Hematopoietic multipotent progenitor cell treated with erythropoietin and hydrocortisone succinate and interleukin-3 and kit ligand, for 4 days (in vitro differentiated cells): ENCODE measurements around the gene LYST.

ENCODE experiments used
- DNase-seq: peaks from one replicate; pipeline ENCODE4 v3.0.0-alpha.2; 2015

LYST gene

DNA sequence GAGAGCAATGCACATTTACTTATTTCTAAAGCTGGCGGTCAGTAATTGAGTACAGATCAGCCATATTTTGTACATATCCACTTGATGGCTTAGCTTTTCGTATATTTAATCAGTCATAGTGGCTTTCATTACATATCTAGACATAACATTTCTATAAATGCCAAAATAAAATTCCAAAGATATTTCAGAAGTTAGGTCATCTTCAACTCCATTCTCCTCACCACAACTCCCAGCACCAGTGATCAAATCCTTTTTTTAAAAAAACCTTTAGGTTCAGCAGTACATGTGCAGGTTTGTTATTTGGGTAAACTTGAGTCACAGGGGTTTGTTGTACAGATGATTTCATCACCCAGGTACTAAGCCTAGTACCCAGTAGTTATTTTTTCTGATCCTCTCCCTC is 163.2 kb downstream of the LYST start:
- DNase-seq = no peak

DNA sequence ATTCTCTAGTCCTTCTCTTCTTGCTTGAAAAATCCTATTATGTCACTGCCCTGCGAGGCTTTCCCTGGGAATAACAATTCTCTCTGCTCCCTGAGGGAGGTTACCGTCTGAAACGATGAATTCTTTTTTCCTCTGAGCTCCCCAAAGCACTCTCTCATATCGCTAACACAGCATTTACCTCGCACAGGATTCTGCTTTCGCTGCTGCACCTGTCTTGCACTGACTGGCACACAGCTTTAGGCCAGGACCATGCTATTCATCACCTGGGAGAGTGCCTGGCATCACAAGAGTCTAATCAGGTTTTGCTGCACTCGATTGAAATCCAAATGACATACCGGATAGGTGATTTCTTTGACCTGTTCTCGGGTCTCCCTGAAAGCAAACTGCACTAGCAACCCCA is 164.3 kb downstream of the LYST start:
- DNase-seq = no peak

DNA sequence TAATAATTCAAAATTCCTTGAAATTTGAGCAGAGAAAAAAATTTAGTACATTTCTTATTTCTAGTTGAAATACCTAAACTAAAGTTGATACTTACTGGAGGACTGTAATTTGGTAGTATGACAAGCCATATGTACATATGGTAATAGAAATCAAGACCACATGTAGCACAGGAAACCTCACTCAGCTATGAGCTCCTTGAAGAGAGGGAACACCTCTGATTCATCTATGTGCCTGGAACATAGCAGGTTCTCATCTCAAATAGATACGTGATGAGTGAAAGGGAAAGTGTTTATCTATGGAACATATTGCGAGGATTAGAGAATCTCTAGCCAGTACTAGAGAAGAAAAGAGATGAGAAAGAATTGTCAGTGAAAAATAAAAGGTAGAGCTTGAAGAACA is 169.2 kb downstream of the LYST start:
- no peak for DNase-seq

DNA sequence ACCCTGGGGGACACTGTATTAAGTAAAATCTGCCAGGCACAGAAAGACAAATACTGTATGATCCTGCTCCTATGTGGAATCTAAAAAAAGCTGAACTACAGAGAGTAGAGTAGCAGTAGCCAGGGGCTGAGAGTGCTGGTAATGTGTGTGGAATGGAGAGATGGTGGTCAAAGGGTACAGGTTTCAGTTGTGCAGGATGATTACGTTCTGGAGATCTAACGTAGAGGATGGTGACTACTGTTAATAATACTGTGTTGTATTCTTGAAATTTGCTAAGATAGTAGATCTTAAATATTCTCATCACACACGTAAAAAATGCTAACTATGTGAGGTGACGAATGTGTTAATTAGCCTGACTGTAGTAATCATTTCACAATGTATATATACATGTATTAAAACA is 177.3 kb downstream of the LYST start:
- DNase-seq = no peak

DNA sequence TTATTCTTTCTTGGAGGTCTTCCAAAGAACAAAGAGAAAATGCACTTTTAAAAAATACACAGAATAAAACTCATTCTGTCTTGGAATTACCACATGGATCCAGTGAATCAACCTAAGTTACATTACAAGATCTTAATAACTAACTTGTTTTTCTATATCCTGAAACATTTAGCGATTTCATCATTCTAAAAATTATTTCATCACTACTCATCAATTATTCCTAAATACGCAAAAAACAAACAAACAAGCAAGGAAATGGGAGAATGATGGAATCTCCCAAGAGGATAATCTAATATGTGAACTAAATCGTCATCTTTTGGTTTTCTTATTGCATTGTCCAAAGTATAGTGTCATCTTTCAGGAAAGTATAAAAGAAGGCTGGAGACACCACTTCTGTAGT is 178.6 kb downstream of the LYST start:
- no peak for DNase-seq

DNA sequence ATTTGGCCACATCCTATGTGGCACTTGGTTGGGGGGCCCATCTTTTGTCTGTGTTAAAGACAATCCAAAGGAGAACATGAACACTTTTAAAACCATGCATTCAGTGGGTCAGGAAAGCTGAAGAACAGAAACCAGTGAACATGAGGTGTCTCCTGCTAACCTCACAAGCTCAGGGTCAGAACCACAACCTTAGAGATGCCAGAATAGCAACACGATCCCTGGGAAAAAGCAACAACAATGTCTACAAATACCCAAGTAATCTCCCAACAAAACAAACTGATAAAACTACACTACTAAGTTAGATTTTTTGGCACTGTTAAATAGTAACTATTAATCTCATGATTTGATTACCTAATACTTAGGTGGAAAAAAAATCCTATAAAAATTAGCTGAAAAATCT is 183.1 kb downstream of the LYST start:
- DNase-seq = no peak

DNA sequence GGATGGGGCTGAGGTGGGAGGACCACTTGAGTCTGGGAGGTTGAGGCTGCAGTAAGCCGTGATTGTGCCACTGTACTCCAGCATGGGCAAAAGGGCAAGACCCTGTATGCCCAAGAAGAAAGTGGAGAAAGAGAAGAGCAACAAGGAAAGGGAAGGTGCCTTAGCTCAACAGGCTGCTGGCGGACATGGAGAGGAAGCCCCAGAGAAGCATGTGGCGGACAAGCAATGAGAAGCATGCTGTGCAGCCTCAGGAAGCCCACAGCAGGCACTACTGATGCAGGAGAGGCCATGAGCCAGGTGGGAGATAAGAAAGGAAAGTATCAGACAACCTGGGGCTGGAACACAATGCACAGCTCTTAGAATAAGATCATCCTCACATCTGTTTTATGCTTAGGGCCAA is 184.5 kb downstream of the LYST start:
- DNase-seq = no peak

DNA sequence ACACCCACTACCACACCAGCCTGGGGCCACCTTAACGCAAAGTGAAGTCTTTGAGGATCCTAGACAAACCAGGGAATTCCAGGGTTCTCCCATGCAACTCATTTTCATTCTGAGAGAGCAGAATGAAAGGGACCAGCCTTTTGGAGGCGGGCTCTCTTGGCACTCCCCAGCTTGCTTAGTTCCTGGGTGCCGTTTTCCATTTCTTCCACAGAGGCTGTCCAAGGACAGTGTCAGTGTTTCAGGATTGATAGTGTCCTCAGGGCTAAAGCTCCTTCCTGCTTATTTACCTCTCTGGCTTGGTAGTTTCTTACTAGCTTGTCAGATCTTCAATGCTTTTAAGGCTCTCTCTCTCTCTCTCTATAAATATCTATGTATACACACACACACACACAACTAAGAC is 187.1 kb downstream of the LYST start:
- no peak for DNase-seq

DNA sequence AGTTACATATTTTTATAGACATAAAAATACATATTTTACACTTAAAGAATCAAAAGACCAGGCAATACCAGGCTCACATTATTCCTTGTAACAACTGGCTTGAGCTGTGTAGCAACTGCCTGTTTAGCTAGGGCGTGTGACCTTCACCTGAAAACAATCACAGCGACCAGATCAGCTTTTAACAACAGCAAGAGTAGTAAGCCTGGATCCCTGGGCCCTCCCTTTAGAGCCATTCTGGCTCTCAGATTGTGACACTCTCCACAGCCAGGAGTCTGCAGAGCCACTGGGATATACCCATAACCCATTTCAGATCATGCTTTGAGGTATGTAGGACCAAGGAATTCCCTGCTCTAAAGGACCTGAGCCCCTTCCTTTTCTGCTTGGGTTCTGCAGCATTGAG is 187.7 kb downstream of the LYST start:
- DNase-seq = no peak

DNA sequence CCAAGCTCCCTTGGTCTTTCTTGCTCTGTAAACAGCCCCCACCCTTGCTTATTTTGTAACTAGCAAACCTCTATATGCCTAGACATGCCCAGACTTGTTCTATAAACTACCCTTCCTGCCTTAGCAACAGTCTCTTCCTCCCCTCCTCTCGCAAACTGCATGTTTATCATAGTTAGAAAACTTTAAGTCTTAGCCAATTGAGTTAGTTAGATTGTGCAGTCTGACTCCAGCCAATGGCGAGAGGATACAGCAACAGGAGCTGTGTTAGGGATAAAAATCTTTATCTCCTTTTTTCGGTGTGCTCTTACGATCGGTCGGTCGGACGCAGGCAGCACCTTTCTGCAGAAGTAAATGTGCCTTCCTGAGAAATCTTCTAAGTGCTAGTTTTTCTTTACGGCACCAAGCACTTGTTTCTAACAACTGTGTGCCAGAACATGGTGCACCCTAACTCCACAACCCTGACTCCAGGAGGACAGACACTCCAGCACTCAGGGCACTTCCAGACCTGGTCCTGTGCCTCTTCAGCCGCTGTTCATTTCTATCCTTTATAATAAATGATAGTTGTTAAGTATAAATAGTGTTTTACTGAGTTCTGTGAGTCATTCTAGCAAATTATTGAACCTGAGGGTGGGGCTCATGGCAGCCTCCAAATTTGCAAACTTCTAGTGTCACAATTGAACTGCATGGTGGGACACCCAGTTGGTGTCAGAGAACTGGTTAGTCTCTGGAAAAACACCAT is 191.4 kb downstream of the LYST start:
- DNase-seq = no peak

DNA sequence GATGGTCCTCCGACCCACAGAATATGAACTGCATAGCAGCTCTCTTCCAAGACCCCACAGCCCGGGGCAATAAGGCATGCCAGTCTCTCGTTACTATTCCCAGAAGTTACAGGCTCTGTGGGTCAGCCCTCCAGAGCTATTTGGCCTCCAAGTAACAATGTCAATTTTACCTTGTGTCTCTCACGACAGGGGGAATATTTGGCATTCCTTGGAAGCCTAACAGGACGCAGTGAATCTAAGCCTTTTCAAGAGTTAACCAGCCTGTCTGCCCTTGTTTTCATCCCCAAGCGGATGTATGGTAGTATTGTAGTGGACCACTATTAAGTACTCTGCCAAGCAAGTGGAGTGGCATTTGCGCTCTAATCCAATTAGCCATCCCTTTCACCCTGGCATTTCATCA is 192.7 kb downstream of the LYST start:
- no peak for DNase-seq

DNA sequence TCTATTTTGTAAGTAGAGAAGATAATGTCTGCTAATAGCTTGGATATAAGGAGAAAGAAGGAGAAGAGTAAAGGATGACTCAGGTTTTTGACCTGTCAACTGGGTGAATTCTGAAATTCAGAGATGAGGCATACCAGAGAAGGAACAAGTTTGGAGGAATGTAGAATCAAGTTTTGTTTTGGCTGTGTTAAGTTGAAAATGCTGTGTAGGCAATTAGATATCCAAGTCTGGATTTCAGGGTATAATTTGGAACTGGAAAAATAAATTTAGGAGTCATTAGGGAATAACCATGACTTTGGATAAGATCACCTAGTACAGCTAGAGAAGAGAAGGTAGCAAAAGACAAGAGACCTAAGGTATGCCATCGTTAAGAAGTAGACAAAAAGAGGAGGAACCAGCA is 194.7 kb downstream of the LYST start:
- no peak for DNase-seq

DNA sequence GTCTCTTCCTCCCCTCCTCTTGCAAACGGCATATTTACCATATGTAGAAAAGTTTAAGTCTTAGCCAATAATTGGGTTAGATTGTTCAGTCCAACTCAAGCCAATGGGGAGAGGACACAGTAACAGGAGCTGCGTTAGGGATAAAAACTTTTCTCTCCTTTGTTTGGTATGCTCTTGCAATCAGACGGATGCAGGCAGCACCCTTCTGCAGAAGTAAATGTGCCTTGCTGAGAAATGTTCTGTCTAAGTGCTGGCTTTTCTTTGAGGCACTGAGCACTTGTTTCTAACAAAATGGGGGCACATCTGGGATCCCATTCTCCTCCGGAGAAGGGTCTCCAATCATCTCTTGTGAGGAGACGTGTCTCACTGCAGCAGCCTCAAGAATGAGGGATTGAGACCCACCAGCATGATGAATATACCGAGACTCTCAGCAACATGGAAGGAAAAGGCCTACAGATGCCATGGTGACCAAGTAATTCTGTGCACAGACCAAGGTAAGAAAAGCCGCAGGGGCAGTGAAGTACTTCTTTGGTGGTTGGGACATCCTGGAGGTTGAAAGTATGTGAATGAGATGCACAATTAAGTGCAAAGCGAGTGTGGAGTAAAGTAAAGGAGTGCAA is 196.4 kb downstream of the LYST start:
- peak; percentile 28 for DNase-seq

DNA sequence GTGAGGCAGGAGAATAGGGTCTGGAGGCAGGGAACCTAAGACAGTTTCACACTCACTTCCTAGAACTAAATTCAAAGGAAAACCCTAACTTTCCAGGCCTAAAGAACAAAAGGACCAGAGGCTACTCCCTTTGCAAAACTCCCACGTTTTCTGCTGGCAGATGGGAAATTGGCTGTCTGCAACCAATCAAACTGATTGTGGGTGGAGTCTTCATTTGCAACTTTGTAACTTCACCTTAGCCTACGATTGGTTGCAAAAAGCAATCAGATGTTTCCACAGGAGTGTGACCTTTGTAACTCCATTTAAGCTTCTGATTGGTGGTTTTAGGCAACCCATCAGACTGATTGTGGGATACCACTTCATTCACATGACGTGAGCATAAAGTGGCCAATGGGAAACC is 197.4 kb downstream of the LYST start:
- DNase-seq = no peak

DNA sequence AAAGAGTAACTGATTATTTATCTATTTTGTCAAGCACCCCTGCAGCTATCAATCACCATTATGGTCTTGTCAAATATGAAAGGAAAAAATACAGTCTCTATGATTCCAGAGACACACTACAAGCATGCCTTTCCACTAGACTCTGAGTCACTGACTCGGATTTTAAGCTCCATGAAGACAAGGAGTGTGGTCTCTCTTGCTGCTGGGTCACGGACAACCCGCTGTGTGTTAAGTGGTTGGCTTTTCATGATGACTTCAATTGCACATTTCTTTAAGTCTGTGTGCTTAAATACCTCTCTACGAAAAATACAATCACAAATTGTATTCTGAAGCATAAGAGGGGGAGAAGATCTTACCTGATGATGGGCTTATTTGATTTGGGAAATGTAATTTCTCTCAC is 203.1 kb downstream of the LYST start:
- DNase-seq = no peak

DNA sequence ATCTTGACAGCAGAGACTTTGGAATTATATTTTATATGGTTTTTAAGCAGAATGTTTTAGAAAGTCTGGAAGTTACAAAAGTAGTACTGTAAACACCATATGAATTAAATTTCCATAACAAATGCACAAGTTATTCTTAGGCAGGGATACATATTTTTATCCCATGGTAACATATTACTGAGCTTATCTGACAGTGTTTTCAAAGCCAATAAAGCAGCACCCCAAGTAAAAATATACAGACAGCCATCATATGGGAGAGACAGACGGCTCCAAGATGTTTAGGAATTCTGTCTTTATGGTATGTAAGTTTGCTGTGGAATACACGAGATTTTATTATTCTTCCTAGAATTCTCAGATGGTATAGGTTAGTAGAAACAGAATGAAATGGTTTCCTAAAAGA is 205.1 kb downstream of the LYST start:
- no peak for DNase-seq

DNA sequence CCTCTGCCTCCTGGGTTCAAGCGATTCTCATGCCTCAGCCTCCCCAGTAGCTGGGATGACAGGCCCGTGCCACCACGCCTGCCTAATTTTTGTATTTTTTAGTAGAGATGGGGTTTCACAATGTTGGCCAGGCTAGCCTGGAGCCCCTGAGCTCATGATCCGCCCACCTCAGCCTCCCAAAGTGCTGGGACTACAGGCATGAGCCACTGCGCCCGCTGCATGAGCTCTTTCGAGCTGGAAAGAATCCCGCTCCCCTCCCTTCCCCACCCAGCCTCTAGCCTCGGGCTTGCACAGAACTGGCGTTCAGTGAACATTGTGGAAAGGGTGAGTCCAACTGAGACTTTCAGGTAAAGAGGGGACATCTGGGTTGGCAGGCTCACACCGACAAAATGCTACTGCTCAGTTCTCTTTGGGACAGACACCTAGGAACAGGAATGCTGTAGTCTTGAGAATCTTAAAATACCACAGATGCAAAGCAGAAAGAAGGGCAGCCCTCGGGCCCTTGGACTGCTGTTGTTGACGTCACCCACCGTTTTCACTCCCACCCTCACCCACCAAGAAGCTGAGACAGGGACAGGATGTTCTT is 207.4 kb downstream of the LYST start:
- no peak for DNase-seq

DNA sequence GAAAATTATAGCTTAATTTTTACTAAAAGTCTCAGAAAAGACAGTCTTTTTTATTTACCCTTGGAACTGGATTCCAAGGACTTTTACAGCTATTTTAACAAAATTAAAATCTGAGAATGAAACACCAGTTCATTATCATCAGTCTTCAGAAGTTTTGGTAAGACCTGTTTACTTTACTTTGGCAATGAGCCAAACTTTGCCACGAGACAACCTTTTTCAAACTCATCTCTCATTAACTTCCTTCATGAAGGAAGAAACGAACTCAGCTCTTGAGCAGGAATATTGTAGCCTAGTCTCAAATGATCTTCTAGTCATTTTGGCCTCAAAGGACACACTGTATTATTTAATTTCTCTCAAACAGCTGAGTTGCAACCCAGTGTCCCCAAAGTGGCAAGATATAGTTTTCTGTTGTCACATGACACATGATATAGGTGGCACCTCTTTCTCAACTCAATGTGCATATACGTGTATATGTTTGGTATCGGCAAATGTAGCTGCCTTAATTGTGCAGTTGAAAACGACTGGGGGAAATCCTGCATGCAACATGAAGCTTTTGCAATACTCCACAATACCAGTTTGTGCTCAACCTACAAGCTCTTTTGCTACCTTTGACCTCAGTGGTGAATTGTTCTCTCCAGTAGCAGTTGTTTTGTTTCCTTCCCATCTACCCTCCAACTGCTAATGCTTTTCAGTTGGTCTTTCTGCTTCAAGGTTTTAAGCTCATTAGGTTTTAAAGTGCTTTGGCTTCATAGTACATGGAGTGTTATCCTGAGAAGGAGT is 208.8 kb downstream of the LYST start:
- DNase-seq = peak; percentile 26

DNA sequence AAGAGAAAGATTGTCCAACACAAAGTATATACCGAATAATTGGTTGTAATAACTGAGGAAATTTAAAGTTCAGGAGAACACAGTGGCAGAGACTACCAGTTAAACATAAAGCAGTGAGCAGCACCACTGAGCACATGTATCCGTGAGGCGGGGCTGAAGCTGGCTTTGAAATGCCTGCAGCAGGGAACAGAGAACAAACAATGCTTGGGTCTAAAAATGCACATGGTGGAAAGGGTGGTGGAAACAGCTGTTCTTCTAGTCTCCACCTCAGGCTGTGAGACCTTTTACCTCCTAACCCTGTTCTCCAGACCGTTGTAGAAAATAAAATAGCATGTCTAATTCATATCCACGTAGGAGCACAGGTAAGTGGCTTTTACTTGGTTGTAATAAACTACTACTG is 209.4 kb downstream of the LYST start:
- no peak for DNase-seq

DNA sequence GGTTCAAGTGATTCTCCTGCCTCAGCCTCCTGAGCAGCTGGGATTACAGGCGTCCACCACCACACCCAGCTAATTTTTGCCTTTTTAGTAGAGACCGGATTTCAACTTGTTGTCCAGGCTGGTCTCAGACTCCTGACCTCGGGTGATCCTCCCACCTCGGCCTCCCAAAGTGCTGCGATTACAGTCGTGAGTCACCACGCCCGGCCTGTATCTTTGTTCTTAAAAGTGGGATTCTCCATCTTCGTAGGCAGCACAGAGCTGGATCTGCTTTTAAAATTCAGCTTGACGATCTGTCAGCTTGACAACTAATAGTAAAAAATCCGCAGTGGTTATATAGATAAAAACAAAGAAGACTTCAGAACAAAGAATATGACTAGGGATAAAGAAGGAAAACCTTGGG is 214.3 kb downstream of the LYST start:
- DNase-seq = no peak

DNA sequence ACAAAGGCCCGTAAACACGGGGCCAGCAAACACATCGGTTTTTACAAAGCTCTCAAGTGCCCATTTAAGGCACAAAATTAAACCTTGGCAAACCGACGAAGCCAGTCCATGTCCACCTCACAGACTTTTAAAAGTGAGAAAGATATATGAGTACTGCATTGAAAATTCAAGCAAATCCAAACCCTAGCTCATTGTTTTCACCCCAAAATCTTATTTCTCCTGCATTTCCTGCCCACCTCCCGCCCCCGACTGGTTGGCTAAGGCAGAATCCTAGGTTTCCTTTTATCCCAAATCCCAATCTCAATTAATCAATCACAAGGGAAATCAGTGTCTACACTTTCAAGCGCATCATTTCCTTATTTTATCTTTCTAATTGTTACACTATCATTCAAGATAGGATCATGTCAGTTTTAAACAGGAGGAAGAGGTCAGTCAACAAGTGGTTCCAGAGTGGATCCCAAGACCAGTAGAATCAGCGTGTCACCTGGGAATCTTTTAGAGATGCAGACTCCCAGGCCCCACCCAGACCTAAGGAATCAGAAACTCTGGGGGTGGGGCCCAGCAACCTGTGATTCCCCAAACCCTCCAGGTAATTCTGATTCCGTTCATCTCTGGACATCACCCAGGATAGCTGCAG is 215.4 kb downstream of the LYST start:
- no peak for DNase-seq

DNA sequence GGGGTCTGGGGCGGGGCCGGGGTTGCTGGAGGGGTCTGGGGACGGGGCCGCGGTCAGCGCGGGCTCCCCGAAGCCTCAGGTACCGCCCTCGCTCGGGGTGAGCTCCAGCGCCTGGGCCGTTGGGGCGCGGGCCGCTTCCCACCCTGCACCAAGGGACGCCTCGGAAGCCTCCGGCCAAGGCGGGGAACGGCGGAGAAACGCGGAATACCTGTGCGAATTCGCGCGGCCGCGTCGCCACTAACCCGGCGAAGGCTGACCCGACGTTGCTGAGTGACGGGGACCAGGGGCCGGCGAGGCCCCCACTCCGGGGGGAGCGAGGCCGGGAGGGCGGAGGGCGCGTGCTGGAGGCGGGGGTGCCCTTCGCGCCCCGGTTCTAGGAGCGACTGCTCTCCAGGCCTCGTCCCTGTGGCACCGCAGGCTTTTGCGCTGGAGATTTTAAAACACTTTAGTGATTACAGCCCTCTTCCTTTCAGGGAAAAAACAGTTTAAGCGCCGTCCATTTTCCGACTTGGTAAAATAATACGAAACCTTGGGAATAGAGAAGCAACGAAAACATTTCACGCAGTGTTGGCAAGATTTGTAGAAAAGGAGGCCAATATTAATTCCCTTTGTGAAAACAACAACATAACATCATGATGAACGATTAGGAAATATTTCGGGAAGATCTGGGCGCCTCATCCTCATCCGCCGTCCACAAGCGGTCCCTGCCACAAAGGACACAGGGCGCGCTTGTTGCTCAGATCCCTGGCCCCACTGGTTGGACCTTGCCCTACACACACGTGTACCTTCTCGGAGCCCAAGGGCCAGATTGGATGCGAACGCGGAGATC is 216.2 kb downstream of the LYST start:
- DNase-seq = peak; percentile 19
